AG04450 (cell line): ENCODE measurements around the gene PACRG. TPM values are rescaled to one million over a fixed set of nuclear protein-coding genes. Genes with fewer than 3 reads are reported as not detected.

ENCODE experiments used
- CTCF ChIA-PET: fragments of 300-600, 350-600 bp; formaldehyde crosslinking; extraction: SDS; loops from one replicate; lab custom pipeline; 2022; ENCODE audit warnings: antibody characterized with exemption, inconsistent platforms; lab: Charles Lee
- POLR2A ChIA-PET: fragments of 350-600 bp; formaldehyde crosslinking; extraction: SDS; loops from one replicate; lab custom pipeline; 2021; ENCODE audit warnings: antibody characterized with exemption, inconsistent platforms; lab: Yijun Ruan, JAX
- DNase-seq: peaks from one replicate; pipeline ENCODE4 v3.0.0-alpha.2; 2011; ENCODE audit warnings: low read depth, low spot score
- H3K27ac ChIP-seq: one replicate; pipeline ENCODE4 v1.5.1; 2012; ENCODE audit warnings: low read depth, low read length, control low read depth
- H3K27me3 ChIP-seq: one replicate; pipeline ENCODE4 v1.6.0; 2012; ENCODE audit warnings: low read length; ENCODE audit not compliant: control insufficient read depth, insufficient read depth
- H3K4me3 ChIP-seq: 2 replicates; pipeline ENCODE4 v1.5.1; 2011; ENCODE audit warnings: mild to moderate bottlenecking, low read depth, low read length, control low read depth
- H3K9me3 ChIP-seq: 2 replicates; pipeline ENCODE4 v1.5.1; 2012; ENCODE audit warnings: low read length; ENCODE audit not compliant: control insufficient read depth, insufficient read depth
- CTCF ChIP-seq: IDR thresholded peaks from 2 replicates; pipeline ENCODE4 v1.5.1; 2011; ENCODE audit warnings: low read depth, low read length, control low read depth, inconsistent platforms
- polyA plus RNA-seq: library from polyadenylated mRNA; depleted of rRNA; stranded (reverse); fragments of >200 nt; gene quantifications from 2 replicates; pipeline ENCODE4 v1.2.3, GENCODE V29; 2011

Gene PACRG
- polyA plus RNA-seq, 1 experiment: not detected

GRCh38 chr6:162964488-162965140 is 236.8 kb downstream of the PACRG start:
- ChIA-PET CTCF (no interaction called here), POLR2A (interaction anchor here (0.7 to 1.2 kb wide), 3 partner anchors 9 to 1547 kb away, joined by 3 read pairs; no protein-coding TSS in a partner anchor)
- H3K27me3 ChIP-seq: no peaks in the 10 kb centered on the region
- H3K9me3 ChIP-seq: no peaks in the 10 kb centered on the region
- no peak for TF ChIP-seq CTCF
- peak overlapping the region; percentile 88 for H3K27ac ChIP-seq
- DNase-seq: peak; percentile 100
- H3K4me3 ChIP-seq: no peak overlapping the region

- Histone ChIP-seq H3K27ac (peak overlapping the region; percentile 80), H3K27me3 (no peaks in the 10 kb centered on the region), H3K9me3 (no peaks in the 10 kb centered on the region), H3K4me3 (no peak overlapping the region)
- CTCF ChIA-PET: no interaction called here
- TF ChIP-seq CTCF: no peak
- POLR2A ChIA-PET: interaction anchor here (1.2 kb wide), 1 partner anchor 1547 kb away, joined by 3 read pairs; no protein-coding TSS in a partner anchor
- DNase-seq: no peak
These were observed 237.6 kb downstream of the PACRG start for GRCh38 chr6:162965366-162965765.

- no peaks in the 10 kb centered on the region for H3K27me3 ChIP-seq
- no peak for DNase-seq
- no peak overlapping the region for H3K27ac ChIP-seq
- POLR2A ChIA-PET: no interaction called here
- CTCF ChIA-PET: no interaction called here
- no peak for TF ChIP-seq CTCF
- no peak overlapping the region for H3K4me3 ChIP-seq
- H3K9me3 ChIP-seq: no peaks in the 10 kb centered on the region
These were observed 242.5 kb downstream of the PACRG start for GRCh38 chr6:162970246-162970645.

- POLR2A ChIA-PET: no interaction called here
- no peak overlapping the region for H3K27ac ChIP-seq
- DNase-seq: no peak
- no peak overlapping the region for H3K4me3 ChIP-seq
- CTCF ChIA-PET: no interaction called here
- H3K9me3 ChIP-seq: no peaks in the 10 kb centered on the region
- H3K27me3 ChIP-seq: no peaks in the 10 kb centered on the region
- TF ChIP-seq CTCF: no peak
These were observed 243.6 kb downstream of the PACRG start for GRCh38 chr6:162971356-162971755.

- ChIA-PET CTCF (no interaction called here), POLR2A (interaction anchor here (1.0 kb wide), 1 partner anchor 9 kb away, joined by 3 read pairs; no protein-coding TSS in a partner anchor)
- H3K4me3 ChIP-seq: no peak overlapping the region
- H3K27me3 ChIP-seq: no peaks in the 10 kb centered on the region
- no peaks in the 10 kb centered on the region for H3K9me3 ChIP-seq
- DNase-seq: no peak
- no peak overlapping the region for H3K27ac ChIP-seq
- no peak for TF ChIP-seq CTCF
These were observed 245.5 kb downstream of the PACRG start for GRCh38 chr6:162973151-162973872.
